Activated naive CD8-positive, alpha-beta T cell treated with anti-CD3 and anti-CD28 coated beads, Interleukin-2, amount 50 U/mL, for 24 hours (primary cell): Measurements from ENCODE around the gene FAM20C.

Experiments
- ATAC-seq: fragments of 150-1000 bp; cut with Tn5 transposase; one replicate; pipeline ENCODE4 v1.10.0; 2021
- DNase-seq: peaks from one replicate; pipeline ENCODE4 v3.0.0; 2021
- H3K27ac Mint-ChIP-seq: one replicate; pipeline ENCODE4 v1.8.0; 2021; ENCODE audit warnings: mild to moderate bottlenecking, mixed read lengths
- H3K27me3 Mint-ChIP-seq: one replicate; pipeline ENCODE4 v1.8.0; 2021; ENCODE audit warnings: mixed read lengths
- H3K36me3 Mint-ChIP-seq: one replicate; pipeline ENCODE4 v1.8.0; 2021; ENCODE audit warnings: low read depth, mixed read lengths
- H3K4me1 Mint-ChIP-seq: one replicate; pipeline ENCODE4 v1.8.0; 2021; ENCODE audit warnings: mixed read lengths
- H3K4me3 Mint-ChIP-seq: one replicate; pipeline ENCODE4 v1.8.0; 2021; ENCODE audit warnings: mild to moderate bottlenecking, moderate library complexity, mixed read lengths
- H3K9me3 Mint-ChIP-seq: one replicate; pipeline ENCODE4 v1.8.0; 2021; ENCODE audit warnings: mixed read lengths

The FAM20C gene

DNA sequence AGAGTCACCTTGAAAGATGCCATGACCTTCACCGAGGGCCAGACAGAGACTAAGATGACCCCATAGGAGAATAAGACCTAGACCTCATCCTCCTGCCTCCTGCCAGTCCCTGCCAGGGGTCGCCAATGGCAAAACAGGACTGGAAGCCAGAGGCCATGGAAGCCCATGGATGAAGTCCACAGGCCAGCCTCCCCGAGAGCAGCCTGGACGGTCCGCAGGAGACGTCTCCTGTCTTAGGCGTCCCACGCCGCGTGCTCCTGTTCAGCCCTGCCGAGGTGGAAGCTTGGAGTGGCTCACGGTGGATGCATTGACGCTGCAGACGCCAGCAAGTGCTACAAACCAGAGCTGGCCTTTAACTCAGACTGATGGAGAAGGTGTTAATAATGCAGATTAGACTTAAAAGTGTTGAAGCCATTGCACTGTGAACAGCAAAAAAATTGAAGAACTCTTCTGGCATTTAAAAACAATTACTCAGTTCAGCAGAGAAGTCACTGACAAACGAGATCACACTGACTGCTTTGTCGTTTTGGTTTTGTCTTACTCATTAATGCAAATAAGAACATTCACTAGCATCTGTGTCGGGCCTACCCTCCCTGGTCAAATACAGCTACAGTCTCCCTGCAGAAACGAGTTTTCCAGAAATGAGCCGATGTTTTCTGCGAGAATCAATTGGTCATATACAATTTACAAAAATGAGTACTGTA is 38.1 kb upstream of the FAM20C start:
- DNase-seq (no peak), ATAC-seq (no peak)
- peaks cover 2% of the 10 kb centered on the region for H3K27me3 Mint-ChIP-seq
- peaks cover 14% of the 10 kb centered on the region for H3K4me1 Mint-ChIP-seq
- H3K36me3 Mint-ChIP-seq: peaks cover 3% of the 10 kb centered on the region
- H3K4me3 Mint-ChIP-seq: no peak overlapping the region
- H3K9me3 Mint-ChIP-seq: no peaks in the 10 kb centered on the region
- H3K27ac Mint-ChIP-seq: no peak overlapping the region

DNA sequence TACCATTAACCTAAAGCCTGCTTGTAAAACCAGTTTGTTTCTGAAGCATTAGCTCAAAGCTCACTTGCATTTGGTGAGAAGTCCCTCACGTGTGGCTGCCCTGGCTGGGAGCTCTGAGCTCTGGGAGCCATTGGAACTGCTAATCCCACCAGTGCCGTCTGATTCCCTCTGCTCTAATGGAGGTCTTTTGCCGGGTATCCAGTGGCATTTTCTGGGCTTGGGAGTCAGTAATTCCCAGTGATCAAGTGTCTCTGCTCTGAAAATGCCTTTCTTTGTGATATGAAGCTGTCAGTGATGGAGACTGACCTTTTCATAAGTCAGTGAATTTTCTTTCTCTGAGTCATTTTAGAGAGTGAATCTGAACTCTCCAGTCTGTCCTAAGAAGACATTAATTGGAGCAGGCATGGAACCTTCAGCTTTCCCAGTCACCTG is 36.9 kb upstream of the FAM20C start:
- DNase-seq (no peak), ATAC-seq (no peak)
- Mint-ChIP-seq H3K4me1 (peaks cover 4% of the 10 kb centered on the region), H3K4me3 (no peak overlapping the region), H3K9me3 (no peaks in the 10 kb centered on the region), H3K27ac (no peak overlapping the region), H3K27me3 (no peaks in the 10 kb centered on the region), H3K36me3 (no peaks in the 10 kb centered on the region)

DNA sequence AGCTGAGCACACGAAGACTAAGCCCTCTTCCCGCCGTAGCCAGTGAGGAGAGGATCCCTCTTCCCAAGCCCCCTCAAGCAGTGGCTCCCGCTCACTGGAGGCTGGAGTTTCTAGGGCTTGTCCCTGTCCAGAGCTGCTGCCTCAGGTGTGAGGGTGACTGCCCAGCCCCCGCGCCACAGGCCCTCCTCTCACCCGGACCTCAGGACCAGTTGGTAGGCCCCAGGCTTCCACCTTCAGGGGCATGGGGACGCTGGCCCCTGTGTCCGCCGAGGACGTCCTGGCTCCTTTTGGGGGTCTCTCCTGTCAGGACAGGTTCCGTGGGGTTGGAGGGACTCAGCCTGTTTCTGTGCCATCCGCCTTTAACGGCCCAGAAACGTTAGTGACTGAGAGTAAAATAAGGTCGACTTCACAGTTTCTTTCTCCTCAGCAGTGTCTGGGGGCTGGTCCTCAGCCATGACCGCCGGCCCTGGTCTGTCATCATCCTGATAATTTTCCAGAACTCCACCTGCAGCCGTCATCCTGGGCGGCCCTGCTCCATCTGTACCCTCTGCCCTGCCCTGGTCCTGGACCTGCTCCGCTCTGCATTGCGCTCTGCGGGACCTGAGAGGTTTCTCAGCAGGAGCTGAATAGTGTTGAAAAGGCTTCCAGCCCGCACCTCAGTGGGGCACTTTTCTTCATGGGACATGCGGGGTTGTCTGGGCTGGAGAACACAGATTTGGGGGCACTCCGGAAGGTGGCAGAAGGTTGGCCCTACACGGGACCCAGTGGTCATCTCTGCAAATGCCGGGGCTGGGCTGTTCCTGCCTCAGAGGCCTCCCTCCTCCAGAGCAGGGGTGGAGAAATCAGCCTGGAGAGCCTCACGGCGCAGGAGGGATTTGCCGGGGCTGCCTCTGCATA is 36.0 kb upstream of the FAM20C start:
- Mint-ChIP-seq H3K4me1 (no peaks in the 10 kb centered on the region), H3K9me3 (no peaks in the 10 kb centered on the region), H3K36me3 (no peaks in the 10 kb centered on the region), H3K4me3 (no peak overlapping the region), H3K27me3 (no peaks in the 10 kb centered on the region), H3K27ac (no peak overlapping the region)
- no peak for ATAC-seq
- DNase-seq: no peak

- Mint-ChIP-seq H3K27ac (no peak overlapping the region), H3K4me1 (no peaks in the 10 kb centered on the region), H3K36me3 (no peaks in the 10 kb centered on the region), H3K4me3 (no peak overlapping the region), H3K27me3 (no peaks in the 10 kb centered on the region), H3K9me3 (no peaks in the 10 kb centered on the region)
- DNase-seq (no peak), ATAC-seq (no peak)
These were observed 35.4 kb upstream of the FAM20C start for GRCh38 chr7:157008-157310.

DNA sequence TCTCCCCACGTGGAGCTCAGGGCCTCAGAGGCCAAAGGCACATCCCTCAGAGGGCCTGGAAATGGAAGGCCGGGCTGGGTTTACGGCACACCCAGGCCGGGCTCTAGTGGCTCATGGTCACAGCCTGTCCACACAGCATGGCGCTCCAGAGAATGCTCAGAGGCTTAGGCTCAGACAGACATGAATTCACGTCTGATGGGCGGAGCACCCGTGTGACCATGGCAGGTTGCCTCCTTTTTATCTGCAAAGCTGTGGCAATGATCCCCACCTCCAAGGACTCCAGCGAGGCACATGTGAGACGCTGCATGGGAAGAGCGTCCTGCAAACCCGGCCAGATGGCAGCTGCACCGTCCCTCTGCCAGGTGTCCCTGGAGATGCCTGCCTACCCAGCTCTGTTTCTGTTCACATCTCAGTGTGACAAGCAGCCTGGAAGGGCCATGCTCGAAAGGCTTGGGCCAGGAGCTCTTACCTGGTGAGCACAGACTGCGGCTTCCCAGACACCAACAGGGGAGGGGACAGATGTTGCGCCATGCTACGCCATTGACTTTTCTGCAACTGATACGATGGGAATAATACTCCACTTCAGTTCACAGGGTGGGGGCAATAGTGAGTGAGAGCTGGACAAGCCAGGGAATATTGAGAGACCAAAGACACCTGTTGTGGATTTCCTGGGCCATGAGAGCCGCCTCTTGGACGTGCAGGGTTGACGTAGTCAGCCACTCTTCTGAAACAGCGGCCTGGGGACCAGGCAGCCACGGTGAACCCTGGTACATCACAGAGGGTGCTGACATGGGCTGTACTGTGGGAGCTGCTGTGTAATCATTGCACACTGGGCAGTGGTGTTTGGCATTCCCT is 34.4 kb upstream of the FAM20C start:
- Mint-ChIP-seq H3K27me3 (no peaks in the 10 kb centered on the region), H3K4me1 (no peaks in the 10 kb centered on the region), H3K36me3 (no peaks in the 10 kb centered on the region), H3K9me3 (no peaks in the 10 kb centered on the region), H3K4me3 (no peak overlapping the region), H3K27ac (no peak overlapping the region)
- DNase-seq (no peak), ATAC-seq (no peak)

DNA sequence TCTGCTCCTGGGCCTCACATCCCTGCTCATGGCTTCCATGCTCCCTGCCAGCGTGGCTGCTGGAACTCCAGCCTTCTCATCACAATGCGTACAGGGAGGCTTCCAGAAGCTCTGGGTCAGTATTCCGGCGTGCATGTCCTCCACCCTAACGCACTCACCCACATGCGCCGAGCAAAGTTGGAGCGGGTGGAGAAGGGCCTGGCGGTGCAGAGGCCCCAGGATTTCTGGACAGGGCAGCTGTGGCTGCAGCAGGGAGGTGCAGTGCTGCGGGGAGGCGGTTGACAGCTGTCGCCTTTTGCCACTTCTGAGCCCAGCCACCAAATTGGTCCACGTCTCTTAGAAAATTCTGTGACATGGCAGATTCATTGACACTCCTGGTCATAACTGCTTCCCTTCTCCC is 33.6 kb upstream of the FAM20C start:
- H3K4me1 Mint-ChIP-seq: no peaks in the 10 kb centered on the region
- no peak overlapping the region for H3K27ac Mint-ChIP-seq
- DNase-seq (no peak), ATAC-seq (no peak)
- no peaks in the 10 kb centered on the region for H3K36me3 Mint-ChIP-seq
- no peak overlapping the region for H3K4me3 Mint-ChIP-seq
- no peaks in the 10 kb centered on the region for H3K9me3 Mint-ChIP-seq
- no peaks in the 10 kb centered on the region for H3K27me3 Mint-ChIP-seq

- DNase-seq (no peak), ATAC-seq (no peak)
- no peak overlapping the region for H3K4me3 Mint-ChIP-seq
- no peaks in the 10 kb centered on the region for H3K4me1 Mint-ChIP-seq
- H3K27me3 Mint-ChIP-seq: peaks cover 2% of the 10 kb centered on the region
- H3K9me3 Mint-ChIP-seq: no peaks in the 10 kb centered on the region
- H3K36me3 Mint-ChIP-seq: no peaks in the 10 kb centered on the region
- no peak overlapping the region for H3K27ac Mint-ChIP-seq
These were observed 32.8 kb upstream of the FAM20C start for GRCh38 chr7:159370-160270.

DNA sequence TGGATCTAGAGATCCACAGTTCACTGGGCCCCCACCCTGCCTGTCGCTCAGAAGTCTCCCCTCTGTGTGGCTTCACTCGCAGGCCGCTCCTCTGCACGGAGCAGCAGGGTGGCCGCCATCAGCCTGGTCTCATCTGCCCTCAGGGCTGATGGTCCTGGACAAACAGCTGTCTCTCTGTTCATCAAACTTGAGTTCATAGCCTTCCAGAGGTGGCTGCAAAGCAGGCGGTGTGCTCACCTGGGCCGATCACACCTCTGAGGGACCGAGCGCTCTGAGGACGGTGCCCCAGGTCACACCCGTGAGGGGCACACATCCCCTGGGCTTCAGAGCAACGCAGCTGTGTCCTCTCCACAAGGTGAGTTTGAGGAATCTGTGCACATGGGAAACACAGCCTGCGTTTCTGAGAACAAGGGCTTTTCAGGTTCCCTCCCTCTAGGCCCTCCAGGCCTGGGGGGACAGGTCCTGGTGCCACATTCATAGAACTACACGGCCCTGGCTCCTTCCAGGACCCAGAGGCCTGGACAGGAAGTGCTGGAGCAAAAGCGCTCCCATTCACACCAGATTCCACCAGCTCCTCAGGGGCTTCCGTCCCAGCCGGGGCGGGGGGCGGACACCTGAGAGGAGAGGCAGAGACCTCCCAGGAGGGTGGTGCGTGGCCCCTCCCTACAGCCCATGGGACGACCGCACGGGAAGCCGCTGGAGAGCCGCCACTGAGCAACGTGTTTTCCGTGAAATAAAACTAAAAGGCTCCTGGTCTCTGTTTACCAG is 31.2 kb upstream of the FAM20C start:
- no peaks in the 10 kb centered on the region for H3K4me1 Mint-ChIP-seq
- no peaks in the 10 kb centered on the region for H3K9me3 Mint-ChIP-seq
- H3K27me3 Mint-ChIP-seq: peaks cover 4% of the 10 kb centered on the region
- H3K4me3 Mint-ChIP-seq: no peak overlapping the region
- DNase-seq (no peak), ATAC-seq (no peak)
- H3K27ac Mint-ChIP-seq: no peak overlapping the region
- no peaks in the 10 kb centered on the region for H3K36me3 Mint-ChIP-seq

- H3K4me3 Mint-ChIP-seq: no peak overlapping the region
- no peaks in the 10 kb centered on the region for H3K9me3 Mint-ChIP-seq
- H3K36me3 Mint-ChIP-seq: no peaks in the 10 kb centered on the region
- no peak for ATAC-seq
- DNase-seq: no peak
- H3K4me1 Mint-ChIP-seq: no peaks in the 10 kb centered on the region
- H3K27me3 Mint-ChIP-seq: peaks cover 11% of the 10 kb centered on the region
- H3K27ac Mint-ChIP-seq: no peak overlapping the region
These were observed 29.6 kb upstream of the FAM20C start for GRCh38 chr7:162632-163297.

- ATAC-seq: no peak
- no peaks in the 10 kb centered on the region for H3K4me1 Mint-ChIP-seq
- H3K4me3 Mint-ChIP-seq: no peak overlapping the region
- no peaks in the 10 kb centered on the region for H3K9me3 Mint-ChIP-seq
- H3K27ac Mint-ChIP-seq: no peak overlapping the region
- no peak for DNase-seq
- H3K36me3 Mint-ChIP-seq: no peaks in the 10 kb centered on the region
- peaks cover 12% of the 10 kb centered on the region for H3K27me3 Mint-ChIP-seq
These were observed 29.1 kb upstream of the FAM20C start for GRCh38 chr7:163298-163695.

DNA sequence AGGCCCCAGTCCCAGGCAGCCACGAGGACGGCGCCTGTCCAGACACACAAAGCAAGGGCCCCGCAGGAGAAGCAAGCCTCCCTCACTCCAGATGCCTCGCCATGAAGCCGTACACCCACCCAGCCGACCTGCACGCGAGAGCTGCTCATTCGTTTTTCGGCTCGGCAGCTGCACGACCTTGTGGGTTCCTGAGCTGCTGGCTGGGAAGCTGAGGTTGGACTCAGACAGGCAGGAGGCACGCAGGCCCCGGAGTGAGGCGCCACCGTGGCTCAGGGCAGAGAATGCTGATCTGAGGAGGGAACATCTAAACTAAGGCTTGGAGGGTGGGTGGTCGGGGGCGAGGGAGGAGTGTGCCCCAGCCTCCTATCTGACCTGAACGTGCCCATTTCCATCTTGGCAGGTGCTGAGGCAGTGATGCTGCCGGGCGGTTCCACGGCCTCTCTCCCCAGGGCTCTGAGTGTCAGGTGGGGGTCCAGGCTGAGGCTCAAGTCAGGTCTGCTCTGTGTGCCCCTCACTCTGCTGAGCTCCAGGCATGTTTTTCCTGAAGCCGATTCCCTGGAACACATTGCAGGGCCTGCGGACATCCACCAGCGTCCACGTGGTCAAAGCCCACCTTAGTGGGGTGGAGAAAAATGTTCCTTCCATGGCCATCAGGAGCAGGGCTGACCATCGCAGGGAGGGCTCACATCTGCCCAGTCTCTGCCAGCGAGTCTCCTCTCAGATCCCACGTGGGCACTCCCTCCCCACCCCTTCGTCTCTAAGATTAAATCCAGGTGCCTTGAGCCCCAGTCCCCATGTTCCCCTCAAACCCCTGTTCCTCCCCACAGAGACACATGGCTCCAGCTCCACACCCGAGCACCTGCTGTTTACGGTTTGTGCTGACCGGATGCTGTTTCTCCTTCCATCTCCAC is 28.1 kb upstream of the FAM20C start:
- no peaks in the 10 kb centered on the region for H3K9me3 Mint-ChIP-seq
- H3K27ac Mint-ChIP-seq: no peak overlapping the region
- H3K4me1 Mint-ChIP-seq: no peaks in the 10 kb centered on the region
- no peak overlapping the region for H3K4me3 Mint-ChIP-seq
- ATAC-seq (no peak), DNase-seq (no peak)
- H3K36me3 Mint-ChIP-seq: no peaks in the 10 kb centered on the region
- peaks cover 12% of the 10 kb centered on the region for H3K27me3 Mint-ChIP-seq

DNA sequence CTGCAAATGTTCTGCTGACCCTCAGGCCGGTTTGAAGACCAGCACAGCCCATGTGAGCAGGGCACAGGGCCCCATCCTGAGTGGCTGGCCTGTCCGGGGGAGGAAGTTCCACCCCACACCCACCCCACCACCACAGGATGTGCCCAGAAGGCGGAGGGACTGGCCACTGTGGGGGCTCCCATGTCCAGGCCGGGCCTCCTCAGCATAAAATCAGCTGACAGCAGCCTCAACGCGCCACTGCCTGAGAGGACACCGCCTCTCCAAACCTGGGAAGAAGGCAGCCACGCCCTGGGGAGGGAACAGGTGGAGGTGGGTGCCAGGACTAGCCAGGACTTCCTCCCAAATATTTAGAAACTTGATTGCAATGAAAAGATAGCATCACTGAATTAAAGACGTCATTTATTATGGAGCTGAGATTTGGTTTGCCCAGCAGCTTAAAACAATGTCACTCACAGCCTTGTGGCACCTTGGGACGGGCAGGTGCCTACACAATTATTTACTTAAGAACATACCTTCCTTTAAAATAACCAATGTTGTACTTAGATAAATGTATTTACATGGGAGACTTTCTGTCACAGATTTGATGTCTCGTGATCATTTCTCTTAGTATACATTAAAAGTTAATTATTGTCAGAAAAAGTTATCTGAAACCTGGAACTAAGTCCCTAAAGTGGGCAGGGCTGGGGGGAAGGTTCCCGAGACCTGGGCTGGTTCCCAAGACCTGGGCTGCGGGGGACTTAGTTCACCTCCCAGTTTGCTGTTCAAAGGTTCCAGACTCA is 27.3 kb upstream of the FAM20C start:
- no peaks in the 10 kb centered on the region for H3K36me3 Mint-ChIP-seq
- ATAC-seq: no peak
- H3K9me3 Mint-ChIP-seq: no peaks in the 10 kb centered on the region
- no peak overlapping the region for H3K27ac Mint-ChIP-seq
- H3K4me1 Mint-ChIP-seq: peaks cover under 1% of the 10 kb centered on the region
- DNase-seq: no peak
- no peak overlapping the region for H3K4me3 Mint-ChIP-seq
- H3K27me3 Mint-ChIP-seq: peaks cover 15% of the 10 kb centered on the region
